ENCODE data around the gene PON3. TPM values are rescaled to one million over a fixed set of nuclear protein-coding genes. Genes with fewer than 3 reads are reported as not detected.

The PON3 gene
- total and polyA plus RNA-seq, 2 experiments from 2014 or later = not detected

DNA sequence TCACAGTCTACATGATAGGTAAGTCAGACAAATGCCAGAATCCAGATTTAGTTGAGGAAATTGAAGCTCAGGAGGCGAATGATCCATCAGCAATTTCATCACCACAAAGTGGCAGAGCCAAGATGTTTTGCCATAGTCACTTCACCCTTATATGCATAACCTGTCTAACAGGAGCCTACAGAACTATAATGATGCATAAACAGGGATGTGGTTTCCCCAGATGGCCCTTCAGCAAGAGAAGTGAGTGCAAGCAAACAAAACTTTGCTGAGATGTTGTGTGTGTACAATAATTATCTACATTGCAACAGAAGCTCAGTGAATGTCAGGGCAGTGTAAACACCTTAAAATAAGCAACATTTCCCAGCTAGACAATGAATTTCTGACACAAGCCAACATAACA, 28.6 kb downstream of the PON3 start:
- Histone ChIP-seq H3K27ac (no peak overlapping the region), H3K36me3 (no peaks in the 10 kb centered on the region), H3K4me3 (no peak overlapping the region), H3K4me1 (ENCODE audit: low read depth) (no peaks in the 10 kb centered on the region), H3K27me3 (no peaks in the 10 kb centered on the region), H3K9me3 (ENCODE audit: low read depth) (no peaks in the 10 kb centered on the region)
- no peak for TF ChIP-seq CTCF (IDR thresholded peaks at IDR 0.05; ENCODE audit: low read depth, low read length)
- DNase-seq (ENCODE audit: low read depth in 1 of 2, low spot score in 1 of 2) = no peak

- H3K4me3 ChIP-seq = no peak overlapping the region
- H3K27me3 ChIP-seq = no peaks in the 10 kb centered on the region
- TF ChIP-seq CTCF (IDR thresholded peaks at IDR 0.05; ENCODE audit: low read depth, low read length) = no peak
- H3K27ac ChIP-seq = no peak overlapping the region
- no peaks in the 10 kb centered on the region for H3K4me1 ChIP-seq (ENCODE audit: low read depth)
- H3K36me3 ChIP-seq = no peaks in the 10 kb centered on the region
- no peaks in the 10 kb centered on the region for H3K9me3 ChIP-seq (ENCODE audit: low read depth)
- peak in 1 of 2 donors; percentile 7 for DNase-seq (ENCODE audit: low read depth in 1 of 2, low spot score in 1 of 2)
Observed at GRCh38 chr7:95365151-95365550, 31.0 kb downstream of the PON3 start.

- no peaks in the 10 kb centered on the region for H3K36me3 ChIP-seq
- peak; percentile 16 for TF ChIP-seq CTCF (IDR thresholded peaks at IDR 0.05; ENCODE audit: low read depth, low read length)
- H3K9me3 ChIP-seq (ENCODE audit: low read depth) = no peaks in the 10 kb centered on the region
- DNase-seq (ENCODE audit: low read depth in 1 of 2, low spot score in 1 of 2) = peak in 1 of 2 donors; percentile 7
- no peaks in the 10 kb centered on the region for H3K27me3 ChIP-seq
- H3K4me1 ChIP-seq (ENCODE audit: low read depth) = no peaks in the 10 kb centered on the region
- H3K27ac ChIP-seq = no peak overlapping the region
- no peak overlapping the region for H3K4me3 ChIP-seq
Observed at GRCh38 chr7:95357623-95358022, 38.6 kb downstream of the PON3 start.

GRCh38 chr7:95342642-95343307, 53.4 kb downstream of the PON3 start:
- peak; percentile 5 for TF ChIP-seq CTCF (IDR thresholded peaks at IDR 0.05; ENCODE audit: low read depth, low read length)
- Histone ChIP-seq H3K4me1 (ENCODE audit: low read depth) (no peaks in the 10 kb centered on the region), H3K27me3 (no peaks in the 10 kb centered on the region), H3K4me3 (no peak overlapping the region), H3K36me3 (no peaks in the 10 kb centered on the region), H3K9me3 (ENCODE audit: low read depth) (no peaks in the 10 kb centered on the region), H3K27ac (no peak overlapping the region)
- peak in 1 of 2 donors; percentile 17 for DNase-seq (ENCODE audit: low read depth in 1 of 2, low spot score in 1 of 2)

DNA sequence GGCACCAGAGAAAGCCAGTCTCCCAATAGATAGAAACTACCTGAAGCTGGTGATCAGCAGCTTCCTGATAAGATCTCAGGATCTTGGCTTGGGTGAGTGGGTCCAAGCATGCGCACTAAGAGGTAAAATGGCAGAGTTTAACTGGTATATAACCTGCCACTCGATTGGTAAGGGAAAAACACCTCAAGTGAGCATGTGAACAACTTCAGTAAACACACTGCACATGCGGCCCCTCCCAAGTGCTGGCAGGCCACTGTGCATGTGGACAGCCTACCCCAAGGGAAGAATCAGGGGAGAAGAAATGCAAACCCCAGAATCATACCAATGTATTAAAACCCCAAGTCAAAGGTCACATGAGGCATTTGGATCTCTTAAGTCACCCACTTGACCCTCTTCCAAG, 54.1 kb downstream of the PON3 start:
- Histone ChIP-seq H3K4me1 (ENCODE audit: low read depth) (no peaks in the 10 kb centered on the region), H3K27me3 (no peaks in the 10 kb centered on the region), H3K4me3 (no peak overlapping the region), H3K9me3 (ENCODE audit: low read depth) (no peaks in the 10 kb centered on the region), H3K36me3 (no peaks in the 10 kb centered on the region), H3K27ac (no peak overlapping the region)
- DNase-seq (ENCODE audit: low read depth in 1 of 2, low spot score in 1 of 2) = no peak
- no peak for TF ChIP-seq CTCF (IDR thresholded peaks at IDR 0.05; ENCODE audit: low read depth, low read length)

Measured in cardiac muscle cell (in vitro differentiated cells and primary cell).